ENCODE results near the gene COL6A1.

Gene COL6A1, protein sequence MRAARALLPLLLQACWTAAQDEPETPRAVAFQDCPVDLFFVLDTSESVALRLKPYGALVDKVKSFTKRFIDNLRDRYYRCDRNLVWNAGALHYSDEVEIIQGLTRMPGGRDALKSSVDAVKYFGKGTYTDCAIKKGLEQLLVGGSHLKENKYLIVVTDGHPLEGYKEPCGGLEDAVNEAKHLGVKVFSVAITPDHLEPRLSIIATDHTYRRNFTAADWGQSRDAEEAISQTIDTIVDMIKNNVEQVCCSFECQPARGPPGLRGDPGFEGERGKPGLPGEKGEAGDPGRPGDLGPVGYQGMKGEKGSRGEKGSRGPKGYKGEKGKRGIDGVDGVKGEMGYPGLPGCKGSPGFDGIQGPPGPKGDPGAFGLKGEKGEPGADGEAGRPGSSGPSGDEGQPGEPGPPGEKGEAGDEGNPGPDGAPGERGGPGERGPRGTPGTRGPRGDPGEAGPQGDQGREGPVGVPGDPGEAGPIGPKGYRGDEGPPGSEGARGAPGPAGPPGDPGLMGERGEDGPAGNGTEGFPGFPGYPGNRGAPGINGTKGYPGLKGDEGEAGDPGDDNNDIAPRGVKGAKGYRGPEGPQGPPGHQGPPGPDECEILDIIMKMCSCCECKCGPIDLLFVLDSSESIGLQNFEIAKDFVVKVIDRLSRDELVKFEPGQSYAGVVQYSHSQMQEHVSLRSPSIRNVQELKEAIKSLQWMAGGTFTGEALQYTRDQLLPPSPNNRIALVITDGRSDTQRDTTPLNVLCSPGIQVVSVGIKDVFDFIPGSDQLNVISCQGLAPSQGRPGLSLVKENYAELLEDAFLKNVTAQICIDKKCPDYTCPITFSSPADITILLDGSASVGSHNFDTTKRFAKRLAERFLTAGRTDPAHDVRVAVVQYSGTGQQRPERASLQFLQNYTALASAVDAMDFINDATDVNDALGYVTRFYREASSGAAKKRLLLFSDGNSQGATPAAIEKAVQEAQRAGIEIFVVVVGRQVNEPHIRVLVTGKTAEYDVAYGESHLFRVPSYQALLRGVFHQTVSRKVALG

GRCh38 chr21:45981151-45982091 is at the start of gene COL6A1:
Gene COL6A1, plus strand, starts transcription at chr21:45981770. Its CDS starts 81 bp downstream, at chr21:45981851.
- peak; percentile 55 for DNase-seq (ENCODE audit: low read depth)

DNA sequence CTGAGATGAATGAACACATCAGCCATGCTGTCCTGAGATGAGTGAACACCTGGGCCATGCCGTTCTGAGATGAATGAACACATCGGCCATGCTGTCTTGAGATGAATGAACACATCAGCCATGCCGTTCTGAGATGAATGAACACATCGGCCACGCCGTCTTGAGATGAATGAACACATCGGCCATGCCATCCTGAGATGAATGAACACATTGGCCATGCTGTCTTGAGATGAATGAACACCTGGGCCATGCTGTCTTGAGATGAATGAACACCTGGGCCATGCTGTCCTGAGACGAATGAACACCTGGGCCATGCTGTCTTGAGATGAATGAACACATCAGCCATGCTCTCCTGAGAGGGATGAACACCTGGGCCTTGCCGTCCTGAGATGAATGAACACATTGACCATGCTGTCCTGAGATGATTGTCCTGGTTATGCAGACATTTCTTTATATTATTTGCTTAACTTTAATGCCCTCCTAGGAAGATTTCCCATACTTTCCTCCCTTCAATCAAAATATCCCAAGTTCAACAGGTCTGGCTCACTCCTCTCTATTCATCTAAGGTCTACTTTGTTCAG is 48.6 kb upstream of the COL6A1 start:
- no peak for DNase-seq (ENCODE audit: low read depth)

GRCh38 chr21:45934085-45934484 is 47.5 kb upstream of the COL6A1 start:
- DNase-seq (ENCODE audit: low read depth), result no peak

- no peak for DNase-seq (ENCODE audit: low read depth)
Measured at GRCh38 chr21:45934554-45934953, 47.0 kb upstream of the COL6A1 start.

- no peak for DNase-seq (ENCODE audit: low read depth)
Measured at GRCh38 chr21:45935628-45936027, 45.9 kb upstream of the COL6A1 start.

DNA sequence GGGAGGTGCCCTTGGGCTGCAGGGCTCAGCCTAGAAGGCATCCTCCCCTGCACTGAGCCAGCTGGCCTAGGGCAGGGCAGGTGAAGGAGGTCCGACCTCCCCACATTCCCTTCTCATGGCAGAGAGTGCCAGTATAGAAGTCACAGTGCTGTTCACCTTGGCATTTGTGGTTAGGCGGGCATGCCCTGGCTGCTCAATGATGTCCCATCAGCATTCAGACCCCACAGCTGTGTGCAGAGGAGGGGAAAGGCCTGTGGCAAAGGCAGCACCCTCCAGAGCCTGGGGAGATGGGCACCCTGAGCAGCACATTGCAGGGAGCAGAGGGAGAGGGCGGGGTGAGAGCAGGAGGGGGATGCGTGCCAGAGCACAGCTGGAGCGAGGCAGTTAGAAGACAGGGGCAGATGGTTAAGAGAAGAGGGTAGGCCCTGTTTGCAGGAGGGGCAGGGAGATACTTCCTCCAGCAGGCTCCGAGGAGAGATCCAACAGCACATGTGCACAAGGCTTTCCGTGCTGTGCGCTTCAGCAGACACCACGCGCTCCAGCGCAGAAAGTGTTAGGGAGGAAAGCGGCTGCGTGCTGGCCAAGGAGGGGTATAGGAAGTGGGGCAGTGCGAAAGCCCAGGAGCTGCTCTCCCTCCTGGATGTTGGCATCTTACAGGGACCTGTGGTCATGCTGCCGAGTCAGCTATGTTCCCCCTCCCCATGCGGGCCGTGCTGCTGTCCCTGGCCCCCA is 43.7 kb upstream of the COL6A1 start:
- no peak for DNase-seq (ENCODE audit: low read depth)

GRCh38 chr21:45938453-45938755 is 43.2 kb upstream of the COL6A1 start:
- no peak for DNase-seq (ENCODE audit: low read depth)

DNA sequence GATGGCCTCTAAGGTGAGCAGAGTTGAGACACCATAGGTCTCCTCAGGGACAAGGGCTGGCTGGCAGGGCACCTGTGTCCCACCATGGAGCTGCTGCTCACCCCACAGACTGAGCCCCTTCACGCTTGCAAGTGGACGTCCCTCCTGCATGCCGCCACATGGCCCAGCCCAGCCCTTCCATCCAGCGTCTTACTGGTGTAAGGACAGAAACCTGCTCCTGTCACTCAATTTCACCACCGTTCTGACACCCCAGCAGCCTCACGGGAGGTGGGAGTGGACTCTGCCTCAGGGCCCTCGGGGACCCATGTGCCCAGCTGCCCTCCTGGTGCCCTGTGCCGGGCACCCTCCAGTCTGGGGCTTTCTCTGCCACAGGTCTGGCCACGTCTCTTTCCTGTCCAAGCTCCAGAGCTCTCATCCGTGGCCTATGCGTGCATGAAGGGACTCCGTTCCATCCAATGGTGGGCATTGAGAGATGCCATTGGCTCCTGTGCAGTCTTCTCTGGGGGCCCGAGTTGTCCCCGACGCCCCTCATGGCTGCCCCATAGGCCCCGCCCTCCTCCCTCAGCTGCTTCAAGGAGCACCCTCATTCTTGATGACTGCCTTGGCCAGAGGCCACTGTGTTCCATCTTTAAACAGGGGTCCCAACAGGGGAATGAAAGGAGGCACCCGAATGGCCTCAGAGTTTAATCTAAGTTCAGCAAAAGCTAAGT is 42.6 kb upstream of the COL6A1 start:
- no peak for DNase-seq (ENCODE audit: low read depth)

DNA sequence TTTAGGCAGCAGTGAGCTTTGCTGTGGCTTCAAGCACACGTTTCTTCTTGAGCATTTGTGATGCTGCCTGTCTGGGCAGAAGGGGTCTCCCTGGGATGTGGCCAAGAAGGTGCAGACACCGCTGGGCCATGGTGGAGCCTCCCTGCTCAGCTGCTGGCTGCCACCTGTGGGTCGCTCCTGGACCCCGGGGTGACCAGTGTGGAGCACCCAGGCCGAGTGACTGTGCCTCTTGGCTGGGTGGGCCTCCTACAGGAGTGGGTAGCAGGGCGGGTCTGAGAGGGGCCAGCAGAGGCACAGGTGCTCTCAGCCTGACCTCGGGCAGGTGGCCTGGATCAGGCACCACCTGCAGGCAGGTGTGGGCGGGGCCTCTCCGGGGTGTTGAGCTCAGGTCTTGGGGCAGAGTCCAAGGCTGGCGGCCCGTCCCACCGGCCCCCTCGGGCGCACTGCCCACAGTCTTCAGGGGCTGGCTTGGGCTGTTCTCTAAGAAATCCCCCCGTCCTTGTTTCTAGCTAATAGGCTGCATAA is 42.0 kb upstream of the COL6A1 start:
- no peak for DNase-seq (ENCODE audit: low read depth)

GRCh38 chr21:45940091-45940490 is 41.5 kb upstream of the COL6A1 start:
- DNase-seq (ENCODE audit: low read depth), result no peak

DNA sequence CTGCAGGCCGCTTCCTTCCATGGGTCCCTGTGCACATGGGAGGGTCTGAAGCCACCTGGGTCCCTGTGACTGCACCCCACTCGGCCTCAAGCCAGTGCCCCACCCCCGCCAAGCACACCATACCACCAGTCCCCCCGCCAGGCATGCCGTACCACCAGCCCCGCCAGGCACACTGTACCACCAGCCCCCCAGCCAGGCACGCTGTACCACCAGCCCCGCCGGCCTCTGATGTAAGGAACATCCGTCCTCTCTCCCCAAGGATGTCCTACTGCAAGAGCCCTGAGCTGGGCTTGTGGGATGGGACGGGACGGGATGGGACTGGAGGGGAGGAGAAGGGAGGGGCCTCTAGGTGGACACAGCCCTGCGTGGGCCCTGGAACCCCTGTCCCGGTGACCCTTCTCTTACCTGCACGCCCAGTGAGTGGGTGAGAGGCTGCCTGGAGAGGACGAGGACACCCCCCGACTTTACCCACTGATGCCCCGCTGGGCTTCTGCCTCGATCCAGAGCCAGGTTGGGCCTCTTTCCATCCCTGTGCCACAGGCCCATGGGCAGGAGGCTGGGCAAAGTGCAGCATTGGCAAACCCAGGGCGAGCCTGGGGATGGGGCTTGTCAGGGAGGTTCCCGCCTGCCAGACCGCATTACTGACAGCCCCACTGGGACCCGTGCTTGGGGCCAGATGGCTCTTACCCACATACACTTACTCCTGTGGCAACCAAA is 40.8 kb upstream of the COL6A1 start:
- no peak for DNase-seq (ENCODE audit: low read depth)

DNA sequence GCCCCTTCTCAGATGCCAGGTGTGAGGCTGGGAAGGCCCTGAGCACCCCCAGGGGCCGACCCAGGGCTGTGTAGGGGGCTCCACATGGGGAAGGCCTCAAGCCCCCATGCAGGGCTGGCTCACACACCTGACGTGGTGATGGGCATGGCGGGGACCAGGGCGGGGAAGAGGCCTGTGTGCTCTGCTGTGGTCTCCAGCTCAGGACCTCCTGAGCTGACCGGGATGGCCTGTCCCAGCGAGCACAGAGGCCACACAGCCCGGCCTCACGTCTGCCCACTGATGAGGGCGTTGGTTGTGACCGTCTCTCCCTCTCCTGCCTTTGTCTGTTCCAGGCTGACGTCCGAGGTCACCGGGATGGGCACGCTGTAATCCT is 40.2 kb upstream of the COL6A1 start:
- no peak for DNase-seq (ENCODE audit: low read depth)

- no peak for DNase-seq (ENCODE audit: low read depth)
Measured at GRCh38 chr21:45941717-45942546, 39.6 kb upstream of the COL6A1 start.

GRCh38 chr21:45942755-45943629 is 38.6 kb upstream of the COL6A1 start:
- no peak for DNase-seq (ENCODE audit: low read depth)

GRCh38 chr21:45943630-45944540 is 37.7 kb upstream of the COL6A1 start:
- DNase-seq (ENCODE audit: low read depth), result no peak

DNA sequence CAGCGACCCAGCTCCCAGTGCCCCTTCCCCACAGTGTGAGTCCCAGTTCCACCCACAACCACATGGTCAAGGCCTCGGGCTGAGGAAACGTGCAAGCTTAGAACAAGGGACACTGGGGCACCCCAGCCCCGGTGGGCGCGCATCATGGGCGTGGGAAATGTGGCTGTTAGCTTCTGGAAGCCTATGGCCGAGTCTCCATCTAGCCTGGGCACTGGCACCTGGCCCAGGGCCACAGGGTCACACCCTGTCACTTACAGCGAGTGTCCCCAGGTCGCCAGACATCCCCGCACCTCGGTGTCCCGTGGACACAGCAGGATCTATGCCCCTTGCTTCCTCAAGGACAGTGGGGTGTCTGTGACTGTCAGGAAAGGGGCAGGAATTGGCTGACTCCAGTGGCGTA is 37.0 kb upstream of the COL6A1 start:
- no peak for DNase-seq (ENCODE audit: low read depth)
